ENCODE data around the gene TAF1A.

DNA sequence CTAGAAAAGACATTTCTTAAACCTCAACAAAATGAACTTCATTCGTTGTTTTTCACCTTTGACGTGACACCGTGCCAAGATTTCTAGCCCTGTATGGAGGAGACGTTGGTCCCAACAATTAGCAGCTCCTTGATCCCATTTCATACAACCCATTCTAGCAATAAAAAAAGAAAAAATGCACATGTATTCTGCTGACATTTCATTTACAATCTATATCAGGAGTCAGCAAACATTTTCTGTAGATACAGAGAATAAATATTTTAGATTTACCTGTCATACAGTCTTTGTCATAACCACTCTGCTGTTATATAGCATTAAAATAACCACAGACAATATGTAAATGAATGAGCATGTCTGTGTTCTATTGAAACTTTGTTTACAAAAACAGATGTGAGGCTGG, 7.0 kb upstream of the TAF1A start:
- TF ChIP-seq ZNF274 (IDR thresholded peaks at IDR 0.05; ENCODE audit: insufficient read depth, insufficient read length) (no peak), EP300 (IDR thresholded peaks at IDR 0.05; ENCODE audit: borderline replicate concordance in 1 of 2, control insufficient read depth in 1 of 2, low read depth in 2 of 2, low read length in 2 of 2) (no peak), NFYB (IDR thresholded peaks at IDR 0.05; ENCODE audit: insufficient read depth, low read depth, low read length) (no peak), RELA (IDR thresholded peaks at IDR 0.05; ENCODE audit: borderline replicate concordance, partially characterized antibody) (no peak), FOXM1 (IDR thresholded peaks at IDR 0.05; ENCODE audit: low read depth, low read length) (no peak), MLLT1 (IDR thresholded peaks at IDR 0.05) (no peak)
- TF ChIP-seq, protein P1, sequence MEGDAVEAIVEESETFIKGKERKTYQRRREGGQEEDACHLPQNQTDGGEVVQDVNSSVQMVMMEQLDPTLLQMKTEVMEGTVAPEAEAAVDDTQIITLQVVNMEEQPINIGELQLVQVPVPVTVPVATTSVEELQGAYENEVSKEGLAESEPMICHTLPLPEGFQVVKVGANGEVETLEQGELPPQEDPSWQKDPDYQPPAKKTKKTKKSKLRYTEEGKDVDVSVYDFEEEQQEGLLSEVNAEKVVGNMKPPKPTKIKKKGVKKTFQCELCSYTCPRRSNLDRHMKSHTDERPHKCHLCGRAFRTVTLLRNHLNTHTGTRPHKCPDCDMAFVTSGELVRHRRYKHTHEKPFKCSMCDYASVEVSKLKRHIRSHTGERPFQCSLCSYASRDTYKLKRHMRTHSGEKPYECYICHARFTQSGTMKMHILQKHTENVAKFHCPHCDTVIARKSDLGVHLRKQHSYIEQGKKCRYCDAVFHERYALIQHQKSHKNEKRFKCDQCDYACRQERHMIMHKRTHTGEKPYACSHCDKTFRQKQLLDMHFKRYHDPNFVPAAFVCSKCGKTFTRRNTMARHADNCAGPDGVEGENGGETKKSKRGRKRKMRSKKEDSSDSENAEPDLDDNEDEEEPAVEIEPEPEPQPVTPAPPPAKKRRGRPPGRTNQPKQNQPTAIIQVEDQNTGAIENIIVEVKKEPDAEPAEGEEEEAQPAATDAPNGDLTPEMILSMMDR (IDR thresholded peaks at IDR 0.05 in 2 of 3, conservative IDR thresholded peaks at IDR 0.05 in 1 of 3; ENCODE audit: control insufficient read depth in 2 of 3, extremely low read depth in 1 of 3, insufficient read depth in 1 of 3, low read depth in 3 of 3, low read length in 3 of 3), result no peak

Data from GM12878 (cell line).